ENCODE measurements around the gene ECI1.

GRCh38 chr16:2213817-2214718, 37.3 kb downstream of the ECI1 start:
- TF ChIP-seq POLR2A (IDR thresholded peaks at IDR 0.05): peak; percentile 38 to 66
- TF ChIP-seq, protein P1, sequence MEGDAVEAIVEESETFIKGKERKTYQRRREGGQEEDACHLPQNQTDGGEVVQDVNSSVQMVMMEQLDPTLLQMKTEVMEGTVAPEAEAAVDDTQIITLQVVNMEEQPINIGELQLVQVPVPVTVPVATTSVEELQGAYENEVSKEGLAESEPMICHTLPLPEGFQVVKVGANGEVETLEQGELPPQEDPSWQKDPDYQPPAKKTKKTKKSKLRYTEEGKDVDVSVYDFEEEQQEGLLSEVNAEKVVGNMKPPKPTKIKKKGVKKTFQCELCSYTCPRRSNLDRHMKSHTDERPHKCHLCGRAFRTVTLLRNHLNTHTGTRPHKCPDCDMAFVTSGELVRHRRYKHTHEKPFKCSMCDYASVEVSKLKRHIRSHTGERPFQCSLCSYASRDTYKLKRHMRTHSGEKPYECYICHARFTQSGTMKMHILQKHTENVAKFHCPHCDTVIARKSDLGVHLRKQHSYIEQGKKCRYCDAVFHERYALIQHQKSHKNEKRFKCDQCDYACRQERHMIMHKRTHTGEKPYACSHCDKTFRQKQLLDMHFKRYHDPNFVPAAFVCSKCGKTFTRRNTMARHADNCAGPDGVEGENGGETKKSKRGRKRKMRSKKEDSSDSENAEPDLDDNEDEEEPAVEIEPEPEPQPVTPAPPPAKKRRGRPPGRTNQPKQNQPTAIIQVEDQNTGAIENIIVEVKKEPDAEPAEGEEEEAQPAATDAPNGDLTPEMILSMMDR (IDR thresholded peaks at IDR 0.05 in 4 of 5, conservative IDR thresholded peaks at IDR 0.05 in 1 of 5): no peak

All from gastrocnemius medialis (tissue), 4 donors.